Left lung (tissue), 14 donors: ENCODE results near the gene C5orf15. TPM values are rescaled to one million over a fixed set of nuclear protein-coding genes. Genes with fewer than 3 reads are reported as not detected.
A peak's percentile ranks its signal among the peaks of the same experiment; 100 is the strongest.

Experiments
- ATAC-seq: fragments of 200-7000 bp; cut with Tn5 transposase; one replicate; pipeline ENCODE4 v1.9.1; 2020; ENCODE audit warnings: moderate library complexity
- DNase-seq, 4 donors: peaks; one replicate each; pipeline ENCODE4 v3.0.0-alpha.2; 2013 to 2020
- H3K27ac ChIP-seq, 2 donors: fragments of 200-600 bp; sonication (generic) in 1 of 2; one replicate each; pipeline versions ENCODE4 v1.5.0 to v1.8.0; 2020 to 2021
- H3K27me3 ChIP-seq, 2 donors: fragments of 200-600 bp; sonication (generic) in 1 of 2; one replicate each; pipeline versions ENCODE4 v1.5.0 to v1.8.0; 2020 to 2021
- H3K36me3 ChIP-seq, 2 donors: fragments of 200-600 bp; sonication (generic) in 1 of 2; one replicate each; pipeline versions ENCODE4 v1.5.0 to v1.8.0; 2020 to 2021
- H3K4me1 ChIP-seq, 2 donors: fragments of 200-600 bp; one replicate each; pipeline ENCODE4 v1.8.0; 2021
- H3K4me3 ChIP-seq, 2 donors: fragments of 200-600 bp; sonication (generic) in 1 of 2; one replicate each; pipeline versions ENCODE4 v1.5.0 to v1.8.0; 2020 to 2021; ENCODE audit warnings: mild to moderate bottlenecking in 1 of 2
- H3K9me3 ChIP-seq, 2 donors: fragments of 200-600 bp; sonication (generic) in 1 of 2; one replicate each; pipeline versions ENCODE4 v1.5.0 to v1.8.0; 2020 to 2021
- intact Hi-C, 2 donors: fragments of 100-400 bp; cut with DNase I; formaldehyde crosslinking; loops; one replicate each; pipeline versions ENCODE4 v1.11.2 to v1.14.2; 2022
- long read RNA-seq, 12 donors: library from polyadenylated mRNA in 2 of 12; unstranded in 2 of 12; transcript quantifications; one replicate each; pipeline ENCODE4 v2.0.0 and lab custom pipeline, GENCODE V29; 2019 to 2026
- polyA plus RNA-seq, 6 donors: library from polyadenylated mRNA; unstranded; fragments of 120-200 nt; gene quantifications; one replicate each; pipeline ENCODE4 v1.2.1, GENCODE V29; 2013; ENCODE audit not compliant: insufficient read length in 6 of 6
- total RNA-seq, 2 donors: library from RNA; stranded (reverse); fragmentation: NEBNext Ultra II Directional; extraction: Animal tissue kit (Norgen Biotek cat#: 25700); gene quantifications; one replicate each; pipeline ENCODE4 v1.2.1, GENCODE V29; 2021
- TF ChIP-seq, protein P1 (sequence below), 2 donors: fragments of 200-600 bp; sonication (generic) in 1 of 2; IDR thresholded peaks; one replicate each; pipeline versions ENCODE4 v1.5.0 to v1.8.0; 2021; ENCODE audit warnings: antibody characterized with exemption in 2 of 2
- donor health status: DM: no; HTN: yes; CAD: no.
- donor health status: DM: no; HTN: no; CAD: no.

Gene C5orf15
- total RNA-seq = 10 to 100 TPM; 34.7 to 43.8 TPM
- polyA plus RNA-seq = 100 to 1,000 TPM; 105 to 121 (median 119) TPM
- long read RNA-seq, donor 1, transcript C5orf15-201 (3 exons, 2,358 nt) = major isoform, 46 of 75 reads
- long read RNA-seq, donor 1, partial matches to known transcripts = 29 of 75 reads
- long read RNA-seq, donor 1, other reads (novel, unspliced or antisense) = 0 of 75 reads
- long read RNA-seq, donor 2, transcript C5orf15-201 (3 exons, 2,358 nt) = major isoform, 40 of 70 reads
- long read RNA-seq, donor 2, partial matches to known transcripts = 30 of 70 reads
- long read RNA-seq, donor 2, other reads (novel, unspliced or antisense) = 0 of 70 reads
- long read RNA-seq, donor 3, transcript C5orf15-201 (3 exons, 2,358 nt) = major isoform, 39 of 45 reads
- long read RNA-seq, donor 3, partial matches to known transcripts = 6 of 45 reads
- long read RNA-seq, donor 3, other reads (novel, unspliced or antisense) = 0 of 45 reads
- long read RNA-seq, donor 4, transcript C5orf15-201 (3 exons, 2,358 nt) = major isoform, 16 of 17 reads
- long read RNA-seq, donor 4, partial matches to known transcripts = 0 of 17 reads
- long read RNA-seq, donor 4, other reads (novel, unspliced or antisense) = 1 of 17 reads
- long read RNA-seq, donor 5, transcript C5orf15-201 (3 exons, 2,358 nt) = major isoform, 49 of 111 reads
- long read RNA-seq, donor 5, partial matches to known transcripts = 62 of 111 reads
- long read RNA-seq, donor 5, other reads (novel, unspliced or antisense) = 0 of 111 reads
- long read RNA-seq, donor 6, transcript C5orf15-201 (3 exons, 2,358 nt) = major isoform, 45 of 45 reads
- long read RNA-seq, donor 6, partial matches to known transcripts = 0 of 45 reads
- long read RNA-seq, donor 6, other reads (novel, unspliced or antisense) = 0 of 45 reads
- long read RNA-seq, donor 7, transcript C5orf15-201 (3 exons, 2,358 nt) = major isoform, 32 of 37 reads
- long read RNA-seq, donor 7, partial matches to known transcripts = 5 of 37 reads
- long read RNA-seq, donor 7, other reads (novel, unspliced or antisense) = 0 of 37 reads
- long read RNA-seq, donor 8, transcript C5orf15-201 (3 exons, 2,358 nt) = major isoform, 33 of 47 reads
- long read RNA-seq, donor 8, partial matches to known transcripts = 14 of 47 reads
- long read RNA-seq, donor 8, other reads (novel, unspliced or antisense) = 0 of 47 reads
- long read RNA-seq, donor 9, partial matches to known transcripts = 0 of 1 reads
- long read RNA-seq, donor 9, other reads (novel, unspliced or antisense) = 0 of 1 reads
- long read RNA-seq, donor 10, transcript C5orf15-201 (3 exons, 2,358 nt) = major isoform, 5 of 5 reads
- long read RNA-seq, donor 10, partial matches to known transcripts = 0 of 5 reads
- long read RNA-seq, donor 10, other reads (novel, unspliced or antisense) = 0 of 5 reads
- long read RNA-seq, donor 11, transcript C5orf15-201 (3 exons, 2,358 nt) = major isoform, 31 of 36 reads
- long read RNA-seq, donor 11, partial matches to known transcripts = 5 of 36 reads
- long read RNA-seq, donor 11, other reads (novel, unspliced or antisense) = 0 of 36 reads
- long read RNA-seq, donor 12, transcript C5orf15-201 (3 exons, 2,358 nt) = major isoform, 40 of 56 reads
- long read RNA-seq, donor 12, partial matches to known transcripts = 16 of 56 reads
- long read RNA-seq, donor 12, other reads (novel, unspliced or antisense) = 0 of 56 reads

DNA sequence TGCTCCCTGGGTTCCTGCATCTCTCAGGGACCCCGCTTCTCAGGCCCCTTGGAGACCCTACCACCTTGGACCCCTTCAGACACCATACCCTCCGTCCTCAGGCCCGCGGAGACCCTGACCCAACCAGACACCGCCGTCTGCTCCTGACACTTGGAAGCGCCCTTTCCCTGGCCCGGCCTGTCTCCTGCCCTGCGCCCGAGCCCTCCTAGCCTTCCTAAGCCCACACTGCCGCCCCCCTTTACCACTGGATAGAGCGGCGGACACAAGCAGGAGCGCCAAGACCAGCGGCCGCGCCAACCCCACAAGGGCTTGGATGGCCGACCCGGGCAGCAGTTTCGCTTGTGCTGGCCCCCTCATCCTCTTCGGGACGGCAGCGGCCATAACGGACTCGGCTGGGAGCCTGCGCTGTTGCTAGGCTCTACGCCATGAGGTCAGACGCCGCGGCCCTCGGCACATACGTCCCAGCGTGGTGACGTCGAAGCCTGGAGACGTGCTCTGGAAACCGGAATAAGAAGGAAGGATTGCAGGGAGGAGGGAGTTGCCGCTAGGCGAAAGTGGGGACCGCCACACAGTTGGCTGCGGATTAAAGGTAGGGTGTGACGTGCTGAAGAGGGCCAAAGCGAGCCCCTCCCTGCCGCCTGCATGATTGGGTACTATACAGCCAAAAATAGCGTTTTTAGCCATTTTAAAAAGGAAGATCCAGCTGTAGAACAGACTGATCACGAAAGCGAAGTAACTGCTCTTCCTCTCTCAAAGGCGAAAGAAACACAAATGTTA is at the start of gene C5orf15:
Gene C5orf15 (minus strand): TSS at position 422 of the 777 bp plus-strand sequence. CDS start 41 bp downstream, at position 381.
- TF ChIP-seq, protein P1, sequence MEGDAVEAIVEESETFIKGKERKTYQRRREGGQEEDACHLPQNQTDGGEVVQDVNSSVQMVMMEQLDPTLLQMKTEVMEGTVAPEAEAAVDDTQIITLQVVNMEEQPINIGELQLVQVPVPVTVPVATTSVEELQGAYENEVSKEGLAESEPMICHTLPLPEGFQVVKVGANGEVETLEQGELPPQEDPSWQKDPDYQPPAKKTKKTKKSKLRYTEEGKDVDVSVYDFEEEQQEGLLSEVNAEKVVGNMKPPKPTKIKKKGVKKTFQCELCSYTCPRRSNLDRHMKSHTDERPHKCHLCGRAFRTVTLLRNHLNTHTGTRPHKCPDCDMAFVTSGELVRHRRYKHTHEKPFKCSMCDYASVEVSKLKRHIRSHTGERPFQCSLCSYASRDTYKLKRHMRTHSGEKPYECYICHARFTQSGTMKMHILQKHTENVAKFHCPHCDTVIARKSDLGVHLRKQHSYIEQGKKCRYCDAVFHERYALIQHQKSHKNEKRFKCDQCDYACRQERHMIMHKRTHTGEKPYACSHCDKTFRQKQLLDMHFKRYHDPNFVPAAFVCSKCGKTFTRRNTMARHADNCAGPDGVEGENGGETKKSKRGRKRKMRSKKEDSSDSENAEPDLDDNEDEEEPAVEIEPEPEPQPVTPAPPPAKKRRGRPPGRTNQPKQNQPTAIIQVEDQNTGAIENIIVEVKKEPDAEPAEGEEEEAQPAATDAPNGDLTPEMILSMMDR (IDR thresholded peaks at IDR 0.05) = peak in 1 of 2 donors; percentile 25
- Histone ChIP-seq H3K36me3 (peaks cover 0 to 26% of the 10 kb centered on the region in 2 donors), H3K4me3 (peak within 1 kb of the TSS; percentile 81 to 90)

GRCh38 chr5:134008266-134008749 is 39.9 kb upstream of the C5orf15 start:
- Histone ChIP-seq H3K4me1 (peaks cover 7 to 18% of the 10 kb centered on the region in 2 donors), H3K36me3 (no peaks in the 10 kb centered on the region), H3K4me3 (no peak overlapping the region), H3K9me3 (no peaks in the 10 kb centered on the region), H3K27ac (no peak overlapping the region), H3K27me3 (peaks cover 0 to 43% of the 10 kb centered on the region in 2 donors)
- TF ChIP-seq, protein P1 (IDR thresholded peaks at IDR 0.05) = no peak
- DNase-seq = no peak
- intact Hi-C loops = no loop called here
- no peak for ATAC-seq

More for the DNA sequence above, at the start of gene C5orf15:
- peak; percentile 98 for ATAC-seq
- Histone ChIP-seq H3K27me3 (no peaks in the 10 kb centered on the region), H3K27ac (peak within 1 kb of the TSS; percentile 76 to 87), H3K4me1 (peaks cover 12 to 28% of the 10 kb centered on the region in 2 donors), H3K9me3 (no peaks in the 10 kb centered on the region)
- peak; percentile 96 to 99 (median 98) for DNase-seq
- intact Hi-C loops = no loop called here

GRCh38 chr5:134007581-134008265 is 39.3 kb upstream of the C5orf15 start:
- Histone ChIP-seq H3K4me3 (no peak overlapping the region), H3K27me3 (peaks cover 0 to 43% of the 10 kb centered on the region in 2 donors), H3K36me3 (no peaks in the 10 kb centered on the region), H3K4me1 (peaks cover 13 to 23% of the 10 kb centered on the region in 2 donors), H3K27ac (no peak overlapping the region), H3K9me3 (no peaks in the 10 kb centered on the region)
- TF ChIP-seq, protein P1 (IDR thresholded peaks at IDR 0.05) = no peak
- ATAC-seq (no peak), DNase-seq (no peak)
- intact Hi-C loops = no loop called here
